ENCODE results near the gene PRAMEF18.
"Not testable (repeated sequence)": the region's sequence is repeated elsewhere in the genome, so short reads cannot be mapped to it uniquely, and the experiment has no call there.

PRAMEF18 gene, protein sequence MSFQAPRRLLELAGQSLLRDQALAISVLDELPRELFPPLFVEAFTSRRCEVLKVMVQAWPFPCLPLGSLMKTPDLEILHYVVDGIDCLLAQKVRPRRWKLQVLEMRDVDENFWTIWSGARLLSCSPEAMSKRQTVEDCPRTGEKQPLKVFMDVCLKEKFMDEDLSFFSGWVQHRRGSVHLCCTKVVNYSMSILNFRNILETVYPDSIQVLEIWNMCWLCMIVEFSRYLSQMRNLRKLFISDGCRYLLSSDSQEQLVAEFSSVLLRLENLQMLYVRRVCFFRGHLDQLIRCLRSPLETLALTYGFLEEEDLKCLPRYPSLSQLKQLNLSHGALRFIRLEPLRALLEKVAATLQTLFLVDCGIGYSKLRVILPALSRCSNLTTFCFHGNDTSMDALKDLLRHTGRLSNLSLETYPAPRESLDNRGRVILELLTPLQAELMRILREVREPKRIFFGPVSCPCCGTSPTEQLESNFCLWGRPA

DNA sequence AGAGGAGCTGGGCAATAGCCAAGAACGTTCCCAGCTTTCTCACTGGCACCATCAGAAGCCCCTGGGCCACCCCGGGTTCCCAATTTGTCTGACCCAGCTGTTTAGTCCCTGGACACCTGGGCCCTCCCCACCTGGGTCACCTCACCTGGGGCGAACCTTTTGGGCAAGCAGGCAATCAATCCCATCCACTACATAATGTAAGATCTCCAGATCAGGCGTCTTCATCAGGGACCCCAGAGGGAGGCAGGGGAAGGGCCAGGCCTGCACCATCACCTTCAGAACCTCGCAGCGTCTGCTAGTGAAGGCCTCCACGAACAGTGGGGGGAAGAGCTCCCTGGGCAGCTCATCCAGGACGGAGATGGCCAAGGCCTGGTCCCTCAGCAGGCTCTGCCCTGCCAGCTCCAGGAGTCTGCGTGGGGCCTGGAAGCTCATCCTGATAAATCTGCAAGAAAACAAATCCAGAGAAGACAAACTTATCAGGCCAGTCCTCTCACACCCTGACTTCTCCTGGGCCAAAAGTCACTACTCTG, at the start of gene PRAMEF18:
PRAMEF18 (minus strand) TSS at position 480 of the 530 bp plus-strand sequence; CDS start at position 432, 48 bp downstream.
- DNase-seq (ENCODE audit: low read depth): not testable (repeated sequence)

DNA sequence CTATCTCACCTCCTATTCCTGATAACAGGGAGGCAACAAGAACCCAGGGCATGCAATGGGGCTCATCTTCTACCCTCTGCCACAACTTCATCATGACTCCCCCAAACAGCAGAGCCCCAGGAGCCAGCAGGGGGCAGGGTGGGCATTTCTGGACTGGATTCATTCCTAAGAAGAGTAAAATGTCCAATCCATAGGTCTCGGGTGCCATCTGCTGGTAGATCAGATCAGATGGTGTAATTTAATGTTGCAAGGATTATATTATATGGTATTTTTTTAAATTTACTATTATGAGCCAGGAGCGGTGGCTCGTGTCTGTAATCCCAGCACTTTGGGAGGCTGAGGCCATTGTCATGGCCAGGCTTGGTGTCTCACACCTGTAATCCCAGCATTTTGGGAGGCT, 39.2 kb upstream of the PRAMEF18 start:
- DNase-seq (ENCODE audit: low read depth): not testable (repeated sequence)

DNA sequence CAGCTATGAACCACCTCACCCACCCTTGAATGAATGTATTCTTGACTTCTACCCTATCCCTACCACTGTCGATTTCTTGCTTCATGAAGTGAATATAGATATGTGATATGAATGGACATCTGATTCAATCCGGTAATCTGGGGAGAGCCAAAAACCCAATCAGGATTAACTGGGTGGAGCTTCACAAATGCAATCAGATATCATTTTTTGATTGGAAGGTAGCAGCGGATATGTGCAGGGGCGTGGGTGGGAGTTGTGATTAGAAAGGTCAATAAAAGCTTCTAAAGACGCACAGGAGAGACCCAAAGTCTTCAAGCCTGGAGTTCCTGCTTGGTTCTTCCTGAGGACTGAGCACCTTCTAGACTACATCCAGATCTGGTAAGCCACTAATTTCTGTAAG, 27.9 kb upstream of the PRAMEF18 start, which contains the start of gene PRAMEF5:
PRAMEF5 (plus strand) TSS at position 301 of the 400 bp plus-strand sequence. CDS start 5,071 bp downstream, outside the sequence.
- DNase-seq (ENCODE audit: low read depth): not testable (repeated sequence)

DNA sequence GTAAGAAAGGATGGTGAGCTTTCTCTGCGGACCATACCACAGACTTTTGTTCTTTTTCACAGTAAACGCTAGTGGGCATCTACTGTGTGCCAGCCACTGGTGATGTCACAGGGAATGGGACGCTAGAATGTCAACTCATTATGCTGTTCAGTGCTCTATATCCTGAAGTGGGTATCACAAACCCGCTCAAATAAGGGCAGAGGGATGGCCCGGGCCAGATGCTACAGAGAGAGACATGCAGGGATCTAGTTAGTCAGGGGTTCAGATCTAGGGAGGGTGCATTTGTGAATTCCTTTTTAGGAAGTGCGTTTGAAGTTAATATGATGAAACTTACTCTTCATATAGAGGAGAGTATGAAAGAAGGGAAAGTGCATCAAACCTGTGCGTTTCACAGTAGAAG, 21.2 kb upstream of the PRAMEF18 start:
- DNase-seq (ENCODE audit: low read depth): not testable (repeated sequence)

DNA sequence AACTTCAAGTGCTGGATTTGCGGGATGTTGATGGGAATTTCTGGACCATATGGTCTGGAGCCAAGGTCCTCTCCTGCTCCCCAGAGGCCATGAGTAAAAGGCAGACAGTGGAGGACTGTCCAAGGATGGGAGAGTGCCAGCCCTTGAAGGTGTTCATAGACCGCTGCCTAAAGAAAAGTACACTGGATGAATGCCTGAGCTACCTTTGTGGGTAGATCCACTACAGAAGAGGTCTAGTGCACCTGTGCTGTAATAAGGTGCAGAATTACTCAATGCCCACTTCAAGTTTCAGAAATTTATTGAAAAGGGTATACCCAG, 20.6 kb upstream of the PRAMEF18 start:
- DNase-seq (ENCODE audit: low read depth): not testable (repeated sequence)

DNA sequence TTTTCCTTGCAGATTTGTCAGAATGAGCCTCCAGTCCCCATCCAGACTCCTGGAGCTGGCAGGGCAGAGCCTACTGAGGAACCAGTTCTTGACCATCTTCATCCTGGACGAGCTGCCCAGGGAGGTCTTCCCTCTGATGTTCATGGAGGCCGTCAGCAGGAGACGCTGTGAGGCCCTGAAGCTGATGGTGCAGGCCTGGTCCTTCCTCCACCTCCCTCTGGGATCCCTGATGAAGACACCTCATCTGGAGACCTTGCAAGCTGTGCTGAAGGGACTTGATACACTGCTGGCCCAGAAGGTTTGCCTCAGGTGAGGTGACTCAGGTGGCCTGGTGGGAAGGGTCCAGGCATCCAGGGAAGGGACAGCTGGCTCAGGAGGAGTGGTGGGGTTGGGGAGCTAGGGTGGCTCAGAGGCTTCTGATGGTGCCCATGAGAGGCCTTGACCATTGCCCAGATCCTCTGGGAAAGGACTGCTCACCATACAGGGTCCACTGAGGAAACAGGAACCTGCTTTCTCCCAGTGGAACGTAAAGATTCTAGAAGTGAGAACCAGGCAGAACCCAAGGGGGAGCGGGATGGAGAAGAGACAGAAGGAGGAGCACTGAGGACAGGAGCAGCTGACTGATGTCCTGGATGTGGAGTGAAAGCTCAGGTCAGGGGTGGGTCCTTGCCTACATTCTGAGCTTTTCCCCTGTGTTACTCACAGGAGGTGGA, 20.0 kb upstream of the PRAMEF18 start:
- DNase-seq (ENCODE audit: low read depth): not testable (repeated sequence)

DNA sequence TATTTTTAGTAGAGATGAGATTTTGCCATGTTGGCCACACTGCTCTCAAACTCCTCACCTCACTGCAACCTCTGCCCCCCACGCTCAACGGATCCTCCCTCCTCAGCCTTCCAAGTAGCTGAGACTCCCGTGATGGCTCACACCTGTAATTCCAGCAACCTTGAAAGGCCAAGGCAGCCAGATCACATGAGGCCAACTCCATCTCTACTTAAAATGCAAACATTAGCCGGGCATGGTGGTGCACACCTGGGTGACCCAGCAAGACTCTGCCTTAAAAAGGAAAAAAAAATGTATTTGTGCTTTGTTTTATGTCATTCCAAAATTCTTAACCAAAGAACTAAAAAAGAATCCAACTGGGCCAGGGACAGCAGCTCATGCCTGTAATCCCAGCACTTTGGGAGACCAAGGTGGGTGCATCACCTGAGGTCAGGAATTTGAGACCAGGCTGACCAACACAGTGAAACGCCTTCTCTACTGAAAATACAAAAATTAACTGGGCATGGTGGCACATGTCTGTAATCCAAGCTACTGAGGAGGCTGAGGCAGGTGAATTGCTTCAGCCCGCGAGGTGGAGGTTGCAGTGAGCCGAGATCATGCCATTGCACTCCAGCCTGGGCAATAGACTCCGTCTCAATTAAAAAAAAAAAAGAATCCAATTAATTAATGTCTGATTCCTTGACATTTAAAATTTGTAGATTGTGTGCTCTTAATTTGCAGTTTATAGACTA, 17.7 kb upstream of the PRAMEF18 start:
- DNase-seq (ENCODE audit: low read depth): not testable (repeated sequence)

DNA sequence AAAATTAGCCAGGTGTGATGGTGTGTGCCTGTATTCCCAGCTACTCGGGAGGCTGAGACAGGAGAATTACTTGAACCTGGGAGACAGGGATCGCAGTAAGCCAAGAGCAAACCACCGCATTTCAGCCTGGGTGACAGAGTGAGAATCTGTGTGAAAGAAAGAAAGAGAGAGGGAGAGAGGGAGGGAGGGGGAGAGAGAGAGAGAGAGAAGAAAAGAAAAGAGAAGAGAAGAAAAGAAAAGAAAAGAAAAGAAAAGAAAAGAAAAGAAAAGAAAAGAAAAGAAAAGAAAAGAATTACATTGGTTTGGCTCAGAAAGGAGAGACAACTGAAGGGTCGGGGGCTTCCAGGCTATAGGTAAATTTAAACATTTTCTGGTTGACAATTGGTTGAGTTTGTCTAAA, 13.7 kb upstream of the PRAMEF18 start:
- not testable (repeated sequence) for DNase-seq (ENCODE audit: low read depth)

DNA sequence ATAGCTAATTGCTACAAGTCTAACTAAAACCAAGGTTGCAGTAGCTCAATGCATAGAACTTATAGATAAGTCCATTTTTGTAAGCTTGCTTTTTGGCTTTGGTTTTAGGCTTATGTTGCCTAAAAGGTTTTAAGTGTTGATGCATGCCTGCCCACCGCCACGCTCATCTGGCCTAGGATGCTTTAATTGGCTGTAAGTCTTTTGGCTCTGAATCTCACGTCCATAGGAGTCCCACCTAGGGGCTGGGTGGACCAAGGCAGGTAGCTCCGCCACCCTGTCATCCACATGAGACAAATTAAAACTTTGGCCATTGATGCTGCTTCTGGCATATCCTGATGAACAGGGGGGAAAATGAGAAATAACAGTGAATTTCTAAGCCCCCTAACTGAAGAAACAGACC, 11.6 kb upstream of the PRAMEF18 start:
- not testable (repeated sequence) for DNase-seq (ENCODE audit: low read depth)

DNA sequence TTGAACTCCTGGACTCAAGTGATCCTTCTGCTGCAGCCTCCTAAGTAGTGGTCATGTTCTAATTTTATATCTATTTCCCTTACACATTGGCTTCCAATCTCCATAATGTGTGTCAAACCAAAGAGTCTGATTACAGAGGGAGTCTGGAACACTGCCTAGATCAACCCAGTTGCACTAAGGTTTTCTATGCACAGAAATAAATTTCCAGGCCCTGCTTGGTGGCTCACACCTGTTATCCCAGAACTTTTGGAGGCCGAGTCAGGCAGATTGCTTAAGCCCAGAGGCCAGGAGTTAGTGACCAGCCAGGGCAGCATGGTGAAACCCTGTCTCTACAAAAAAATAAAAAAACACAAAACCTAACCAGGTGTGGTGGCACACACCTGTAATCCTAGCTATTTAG, 8.1 kb upstream of the PRAMEF18 start:
- not testable (repeated sequence) for DNase-seq (ENCODE audit: low read depth)

DNA sequence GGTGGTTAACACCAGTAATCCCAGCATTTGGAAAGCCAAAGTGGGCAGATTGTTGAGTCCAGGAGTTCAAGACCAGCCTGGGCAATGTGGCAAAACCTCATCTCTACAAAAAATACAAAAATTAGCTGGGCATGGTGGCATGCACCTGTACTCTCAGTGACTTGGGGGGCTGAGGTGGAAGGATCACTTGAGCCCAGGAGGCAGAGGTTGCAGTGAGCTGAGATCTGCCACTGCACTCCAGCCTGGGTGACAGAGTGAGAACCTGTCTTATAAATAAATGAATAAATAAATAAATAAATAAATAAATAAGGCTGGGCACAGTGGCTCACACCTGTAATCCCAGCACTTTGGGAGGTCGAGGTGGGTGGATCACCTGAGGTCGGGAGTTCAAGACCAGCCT, 6.1 kb upstream of the PRAMEF18 start:
- not testable (repeated sequence) for DNase-seq (ENCODE audit: low read depth)

DNA sequence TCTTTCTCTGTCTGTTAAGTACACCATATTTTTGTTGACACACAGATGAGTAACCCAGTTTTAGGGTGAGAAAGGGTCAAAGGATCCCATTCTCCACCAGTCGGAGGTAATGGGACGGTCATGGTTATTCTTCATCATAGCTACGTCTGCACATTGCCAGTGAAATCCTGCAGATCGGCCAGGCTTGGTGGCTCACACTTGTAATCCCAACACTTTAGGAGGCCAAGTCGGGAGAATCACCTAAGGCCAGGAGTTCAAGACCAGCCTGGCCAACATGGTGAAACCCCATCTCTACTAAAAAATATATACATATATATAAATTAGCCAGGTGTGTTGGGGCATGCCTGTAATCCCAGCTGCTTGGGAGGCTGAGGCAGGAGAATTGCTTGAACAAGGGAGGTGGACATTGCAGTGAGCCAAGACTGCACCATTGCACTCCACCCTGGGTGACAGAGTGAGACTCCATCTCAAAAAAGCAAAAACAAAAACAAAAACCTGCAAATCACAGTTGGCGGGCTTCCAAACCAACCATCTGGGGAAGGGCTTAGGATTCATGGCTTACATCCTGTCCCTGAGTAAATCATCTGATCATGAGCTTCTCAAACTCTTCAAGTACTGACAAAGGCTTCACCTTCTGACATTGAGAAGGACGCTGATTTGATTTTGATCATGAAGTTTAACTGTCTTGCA, 5.3 kb upstream of the PRAMEF18 start:
- not testable (repeated sequence) for DNase-seq (ENCODE audit: low read depth)

DNA sequence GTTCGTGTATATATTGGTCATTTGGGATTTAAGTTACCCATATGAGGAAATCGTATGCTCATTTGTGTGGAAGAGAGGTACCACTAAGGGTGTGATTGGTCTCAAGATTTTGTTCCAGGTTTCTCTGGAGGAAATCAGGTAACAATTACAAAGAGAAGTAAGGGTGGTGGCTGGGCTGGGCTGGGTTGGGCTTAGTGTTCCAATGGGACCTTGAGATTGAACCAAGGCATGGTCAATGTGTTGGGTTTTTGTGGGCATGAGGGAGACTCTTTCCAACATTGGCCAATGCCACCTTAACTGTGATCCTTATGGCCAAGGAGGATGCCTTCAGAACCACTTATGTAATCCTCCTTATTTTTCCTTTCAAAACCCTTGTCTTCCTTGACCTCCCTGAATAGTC, 4.6 kb upstream of the PRAMEF18 start:
- not testable (repeated sequence) for DNase-seq (ENCODE audit: low read depth)

DNA sequence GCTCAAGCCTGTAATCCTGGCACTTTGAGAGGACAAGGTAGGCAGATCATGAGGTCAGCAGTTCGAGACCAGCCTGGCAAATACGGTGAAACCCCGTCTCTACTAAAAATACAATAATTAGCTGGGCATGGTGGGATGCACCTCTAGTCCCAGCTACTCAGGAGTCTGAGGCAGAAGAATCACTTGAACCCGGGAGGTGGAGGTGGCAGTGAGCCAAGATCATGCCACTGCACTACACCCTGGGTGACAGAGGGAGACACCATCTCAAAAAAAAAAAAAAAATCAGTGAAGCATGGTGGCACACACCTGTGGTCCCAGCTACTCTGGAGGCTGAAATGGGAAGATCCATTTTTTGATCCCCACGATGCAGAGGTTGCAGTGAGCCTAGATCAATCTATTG, 4.1 kb upstream of the PRAMEF18 start:
- not testable (repeated sequence) for DNase-seq (ENCODE audit: low read depth)

DNA sequence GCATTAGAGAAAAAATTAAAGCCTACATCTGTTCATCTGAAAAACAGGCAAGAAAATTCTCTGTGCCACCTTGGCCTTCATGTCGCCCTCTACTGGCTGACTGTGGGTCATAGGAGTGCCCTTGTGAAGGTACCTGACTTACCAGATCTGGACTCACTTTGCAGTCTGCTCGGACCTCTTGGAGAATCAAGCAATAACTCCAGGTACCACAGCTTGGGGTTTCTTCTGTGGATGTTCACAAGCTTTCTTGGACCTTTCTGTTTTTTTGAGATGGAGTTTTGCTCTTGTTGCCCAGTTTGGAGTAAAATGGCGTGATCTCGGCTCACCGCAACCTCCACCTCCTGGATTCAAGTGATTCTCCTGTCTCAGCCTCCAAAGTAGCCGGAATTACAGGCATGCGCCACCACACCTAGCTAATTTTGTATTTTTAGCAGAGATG, 2.4 kb upstream of the PRAMEF18 start:
- DNase-seq (ENCODE audit: low read depth): no peak

DNA sequence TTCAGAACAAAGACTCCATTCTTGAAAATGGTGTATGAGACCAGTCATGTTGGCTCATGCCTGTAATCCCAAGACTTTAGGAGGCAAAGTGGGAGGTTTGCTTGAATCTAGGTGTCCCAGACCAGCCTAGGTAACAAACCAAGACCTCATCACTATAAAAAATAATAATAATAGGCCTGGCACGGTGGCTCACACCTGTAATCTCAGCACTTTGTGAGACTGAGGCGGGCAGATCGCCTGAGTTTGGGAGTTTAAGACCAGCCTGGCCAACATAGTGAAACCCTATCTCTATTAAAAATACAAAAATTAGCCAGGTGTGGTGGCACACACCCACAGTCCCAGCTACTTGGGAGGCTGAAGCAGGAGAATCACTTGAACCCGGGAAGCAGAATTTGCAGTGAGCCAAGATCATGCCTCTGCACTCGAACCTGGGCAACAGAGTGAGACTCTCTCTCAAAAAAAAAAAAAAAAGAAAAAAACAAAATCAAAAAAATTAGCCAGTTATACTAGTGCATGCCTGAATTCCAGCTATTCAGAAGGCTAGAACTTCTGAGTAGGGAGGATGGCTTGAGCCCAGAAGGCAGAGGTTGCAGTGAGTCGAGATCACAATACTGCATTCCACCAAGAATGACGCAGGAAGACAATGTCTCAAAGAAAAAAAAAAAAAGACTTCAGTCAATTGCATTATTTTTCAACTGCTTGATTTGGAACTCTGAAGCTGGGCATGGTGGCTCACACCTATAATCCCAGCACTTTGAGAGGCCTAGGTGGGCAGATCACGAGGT, 1.5 kb upstream of the PRAMEF18 start:
- DNase-seq (ENCODE audit: low read depth): not testable (repeated sequence)

DNA sequence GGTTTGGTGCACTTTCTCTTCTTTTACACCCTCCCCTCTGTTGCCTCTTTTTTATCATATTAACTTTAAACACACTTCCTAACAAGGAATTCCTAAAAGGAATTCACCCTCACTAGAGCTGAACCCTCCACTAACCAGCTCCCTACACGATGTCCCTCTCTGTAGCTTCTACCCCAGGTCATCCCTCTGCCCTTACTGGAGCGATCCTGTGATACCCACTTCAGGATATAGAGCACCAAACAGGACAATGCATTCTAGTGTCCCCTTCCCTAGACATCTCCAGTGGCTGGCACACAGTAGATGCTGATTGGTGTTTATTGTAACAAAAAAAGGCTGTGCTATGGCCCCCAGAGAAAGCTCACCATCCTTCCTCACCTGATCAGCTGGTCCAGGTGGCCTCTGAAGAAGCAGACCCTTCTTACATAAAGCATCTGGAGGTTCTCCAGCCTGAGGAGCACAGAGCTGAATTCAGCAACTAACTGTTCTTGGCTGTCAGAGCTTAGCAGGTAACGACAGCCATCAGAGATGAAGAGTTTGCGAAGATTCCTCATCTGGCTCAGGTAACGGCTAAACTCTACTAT, 1.4 kb downstream of the PRAMEF18 start:
- DNase-seq (ENCODE audit: low read depth): no peak

DNA sequence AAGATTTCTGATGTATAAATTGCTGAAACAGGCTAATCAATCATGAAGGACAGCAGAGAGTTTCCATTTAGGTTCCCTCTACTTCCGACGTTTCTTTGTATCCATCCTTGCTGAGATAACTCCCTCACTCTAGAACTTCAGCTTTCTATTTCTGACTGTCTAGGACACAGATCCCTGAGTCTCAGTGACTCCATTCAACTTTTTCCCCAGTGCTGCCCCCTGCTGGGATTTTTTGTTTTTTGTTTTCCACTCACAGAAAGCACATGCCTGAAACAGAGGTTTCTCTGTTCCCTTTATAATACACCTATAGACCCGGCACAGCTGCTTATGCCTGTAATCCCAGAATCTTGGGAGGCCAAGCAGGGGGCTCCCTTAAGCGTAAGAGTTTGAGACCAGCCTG, 3.2 kb downstream of the PRAMEF18 start:
- DNase-seq (ENCODE audit: low read depth): not testable (repeated sequence)

DNA sequence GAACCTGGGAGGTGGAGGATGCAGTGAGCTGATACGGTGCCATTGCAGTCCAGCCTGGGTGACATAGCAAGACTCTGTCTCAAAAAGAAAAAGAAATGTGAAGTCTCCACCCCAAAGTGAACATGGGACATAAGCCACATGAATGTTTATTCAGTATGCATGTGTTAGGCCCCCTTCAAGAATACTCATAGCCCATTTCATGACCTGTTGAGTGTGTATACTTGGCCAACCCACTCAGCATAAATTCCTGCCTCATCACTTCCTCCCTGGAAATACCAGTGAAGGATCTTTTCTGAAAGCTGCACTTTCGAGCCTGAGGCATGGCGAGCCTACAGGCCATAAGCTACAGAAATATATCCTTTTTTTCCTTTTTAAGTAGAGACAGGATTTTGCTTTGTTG, 6.8 kb downstream of the PRAMEF18 start:
- not testable (repeated sequence) for DNase-seq (ENCODE audit: low read depth)

DNA sequence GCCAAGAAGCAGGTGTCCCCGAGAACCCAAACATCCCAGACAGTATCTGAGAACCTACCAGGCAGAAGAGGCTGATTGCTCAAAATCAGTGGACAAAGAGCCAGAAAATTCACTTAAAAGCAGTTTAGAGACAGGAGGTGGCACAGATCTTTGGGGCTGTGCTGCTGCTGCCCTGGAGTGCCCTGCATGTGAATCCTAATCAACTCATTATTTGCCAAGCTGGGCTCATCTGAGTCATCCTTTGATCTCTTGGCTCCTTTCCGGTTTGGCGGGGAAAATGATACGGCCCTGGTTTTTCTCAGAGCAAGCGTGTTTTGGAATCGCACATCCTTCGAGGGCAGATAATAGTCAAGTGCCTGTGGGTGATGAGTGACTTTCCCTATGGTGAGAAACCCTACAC, 9.3 kb downstream of the PRAMEF18 start:
- not testable (repeated sequence) for DNase-seq (ENCODE audit: low read depth)
